ENCODE measurements around the gene CCDC191. TPM values are rescaled to one million over a fixed set of nuclear protein-coding genes. Genes with fewer than 3 reads are reported as not detected.

The CCDC191 gene
- total and polyA plus RNA-seq, 10 donors: 4.2 to 11.0 (median 8.2) TPM

- Histone ChIP-seq H3K36me3 (no peaks in the 10 kb centered on the region), H3K9me3 (no peaks in the 10 kb centered on the region), H3K27ac (no peak overlapping the region), H3K27me3 (replicated peaks in 1 of 7) (no peaks in the 10 kb centered on the region), H3K4me1 (peaks cover 0 to 10% (median 3%) of the 10 kb centered on the region in 6 donors), H3K4me3 (no peak overlapping the region)
- 59 to 88% (median 64%) methylated on average over 2 of the region's 2 CpGs for WGBS, 5 donors
- TF ChIP-seq CTCF (IDR thresholded peaks at IDR 0.05 in 8 of 11, conservative IDR thresholded peaks at IDR 0.05 in 3 of 11) (no peak), POLR2A (IDR thresholded peaks at IDR 0.05) (no peak), POLR2AphosphoS5 (IDR thresholded peaks at IDR 0.05) (no peak)
- no peak for DNase-seq
- intact Hi-C loops (cut with DNase I; ENCODE audit: low total_unique reads): loop anchor here (10.0 kb wide), 2 partner anchors 70 to 180 kb away; no protein-coding TSS in a partner anchor
Observed at GRCh38 chr3:113914646-113915045, 141.7 kb downstream of the CCDC191 start.

Other genes starting within 250 kb of the CCDC191 start
- gene GRAMD1C, start 217.7 kb downstream of the CCDC191 start, total RNA-seq: 10 to 100 TPM in 2 of 7 donors, 1 to 10 TPM in 5; 3.0 to 14.2 (median 5.3) TPM
- gene GRAMD1C, start 217.7 kb downstream of the CCDC191 start, polyA plus RNA-seq: 1 to 10 TPM; 2.6 to 5.1 (median 2.9) TPM
- 10 to 100 TPM in 2 of 7 donors, 1 to 10 TPM in 5; 5.3 to 16.4 (median 8.4) TPM for gene ZDHHC23, start 108.5 kb downstream of the CCDC191 start, total RNA-seq
- 1 to 10 TPM; 2.0 to 2.8 (median 2.3) TPM for gene ZDHHC23, start 108.5 kb downstream of the CCDC191 start, polyA plus RNA-seq
- gene QTRT2, start 211 bp upstream of the CCDC191 start, total RNA-seq: 10 to 100 TPM; 21.9 to 45.8 (median 29.2) TPM
- 10 to 100 TPM in 1 of 3 donors, 1 to 10 TPM in 2; 7.9 to 12.6 (median 8.1) TPM for gene QTRT2, start 211 bp upstream of the CCDC191 start, polyA plus RNA-seq
- gene DRD3, start 122.5 kb upstream of the CCDC191 start, total RNA-seq: under 1 TPM in 1 of 7 donors, not detected in 6; 0.30 TPM
- not detected for gene DRD3, start 122.5 kb upstream of the CCDC191 start, polyA plus RNA-seq
- 1 to 10 TPM in 5 of 7 donors, under 1 TPM in 2; 0.17 to 2.2 (median 1.1) TPM for gene ZNF80, start 181.1 kb upstream of the CCDC191 start, total RNA-seq
- under 1 TPM in 2 of 3 donors, not detected in 1; 0.14 to 0.28 TPM for gene ZNF80, start 181.1 kb upstream of the CCDC191 start, polyA plus RNA-seq
- 10 to 100 TPM in 6 of 7 donors, 1 to 10 TPM in 1; 7.6 to 22.0 (median 11.6) TPM for gene TIGIT, start 237.5 kb upstream of the CCDC191 start, total RNA-seq
- 1 to 10 TPM; 4.2 to 6.1 (median 4.3) TPM for gene TIGIT, start 237.5 kb upstream of the CCDC191 start, polyA plus RNA-seq